ENCODE data around the gene HBQ1. TPM values are rescaled to one million over a fixed set of nuclear protein-coding genes. Genes with fewer than 3 reads are reported as not detected.

The HBQ1 gene
- total RNA-seq, 4 donors from 2014 or later = 1.2 TPM; not detected in 3

DNA sequence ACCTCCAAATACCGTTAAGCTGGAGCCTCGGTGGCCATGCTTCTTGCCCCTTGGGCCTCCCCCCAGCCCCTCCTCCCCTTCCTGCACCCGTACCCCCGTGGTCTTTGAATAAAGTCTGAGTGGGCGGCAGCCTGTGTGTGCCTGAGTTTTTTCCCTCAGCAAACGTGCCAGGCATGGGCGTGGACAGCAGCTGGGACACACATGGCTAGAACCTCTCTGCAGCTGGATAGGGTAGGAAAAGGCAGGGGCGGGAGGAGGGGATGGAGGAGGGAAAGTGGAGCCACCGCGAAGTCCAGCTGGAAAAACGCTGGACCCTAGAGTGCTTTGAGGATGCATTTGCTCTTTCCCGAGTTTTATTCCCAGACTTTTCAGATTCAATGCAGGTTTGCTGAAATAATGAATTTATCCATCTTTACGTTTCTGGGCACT lies 2.9 kb upstream of the HBQ1 start:
- WGBS = 5% methylated on average over 10 of the region's 13 CpGs
- peaks cover 4 to 75% (median 47%) of the 10 kb centered on the region in 4 donors for H3K27me3 ChIP-seq
- DNase-seq (ENCODE audit: extremely low spot score) = no peak
- no peak overlapping the region for H3K27ac ChIP-seq (replicated peaks in 1 of 4)
- intact Hi-C loops (cut with DNase I) = no loop called here
- no peaks in the 10 kb centered on the region for H3K9me3 ChIP-seq
- no peaks in the 10 kb centered on the region for H3K36me3 ChIP-seq
- H3K4me1 ChIP-seq = peaks cover 19 to 31% (median 31%) of the 10 kb centered on the region in 4 donors
- TF ChIP-seq POLR2AphosphoS5 (IDR thresholded peaks at IDR 0.05) (no peak), POLR2A (IDR thresholded peaks at IDR 0.05; ENCODE audit: low read depth) (no peak), EP300 (IDR thresholded peaks at IDR 0.05) (no peak)
- TF ChIP-seq, protein P1, sequence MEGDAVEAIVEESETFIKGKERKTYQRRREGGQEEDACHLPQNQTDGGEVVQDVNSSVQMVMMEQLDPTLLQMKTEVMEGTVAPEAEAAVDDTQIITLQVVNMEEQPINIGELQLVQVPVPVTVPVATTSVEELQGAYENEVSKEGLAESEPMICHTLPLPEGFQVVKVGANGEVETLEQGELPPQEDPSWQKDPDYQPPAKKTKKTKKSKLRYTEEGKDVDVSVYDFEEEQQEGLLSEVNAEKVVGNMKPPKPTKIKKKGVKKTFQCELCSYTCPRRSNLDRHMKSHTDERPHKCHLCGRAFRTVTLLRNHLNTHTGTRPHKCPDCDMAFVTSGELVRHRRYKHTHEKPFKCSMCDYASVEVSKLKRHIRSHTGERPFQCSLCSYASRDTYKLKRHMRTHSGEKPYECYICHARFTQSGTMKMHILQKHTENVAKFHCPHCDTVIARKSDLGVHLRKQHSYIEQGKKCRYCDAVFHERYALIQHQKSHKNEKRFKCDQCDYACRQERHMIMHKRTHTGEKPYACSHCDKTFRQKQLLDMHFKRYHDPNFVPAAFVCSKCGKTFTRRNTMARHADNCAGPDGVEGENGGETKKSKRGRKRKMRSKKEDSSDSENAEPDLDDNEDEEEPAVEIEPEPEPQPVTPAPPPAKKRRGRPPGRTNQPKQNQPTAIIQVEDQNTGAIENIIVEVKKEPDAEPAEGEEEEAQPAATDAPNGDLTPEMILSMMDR (IDR thresholded peaks at IDR 0.05) = no peak
- no peak overlapping the region for H3K4me3 ChIP-seq

DNA sequence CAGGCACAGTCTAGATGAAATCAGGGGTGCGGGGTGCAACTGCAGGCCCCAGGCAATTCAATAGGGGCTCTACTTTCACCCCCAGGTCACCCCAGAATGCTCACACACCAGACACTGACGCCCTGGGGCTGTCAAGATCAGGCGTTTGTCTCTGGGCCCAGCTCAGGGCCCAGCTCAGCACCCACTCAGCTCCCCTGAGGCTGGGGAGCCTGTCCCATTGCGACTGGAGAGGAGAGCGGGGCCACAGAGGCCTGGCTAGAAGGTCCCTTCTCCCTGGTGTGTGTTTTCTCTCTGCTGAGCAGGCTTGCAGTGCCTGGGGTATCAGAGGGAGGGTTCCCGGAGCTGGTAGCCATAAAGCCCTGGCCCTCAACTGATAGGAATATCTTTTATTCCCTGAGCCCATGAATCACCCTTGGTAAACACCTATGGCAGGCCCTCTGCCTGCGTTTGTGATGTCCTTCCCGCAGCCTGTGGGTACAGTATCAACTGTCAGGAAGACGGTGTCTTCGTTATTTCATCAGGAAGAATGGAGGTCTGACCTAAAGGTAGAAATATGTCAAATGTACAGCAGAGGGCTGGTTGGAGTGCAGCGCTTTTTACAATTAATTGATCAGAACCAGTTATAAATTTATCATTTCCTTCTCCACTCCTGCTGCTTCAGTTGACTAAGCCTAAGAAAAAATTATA lies 2.1 kb upstream of the HBQ1 start:
- WGBS = 76% methylated on average over 10 of the region's 11 CpGs
- no peaks in the 10 kb centered on the region for H3K9me3 ChIP-seq
- no peak for DNase-seq (ENCODE audit: extremely low spot score)
- peaks cover 19 to 31% (median 31%) of the 10 kb centered on the region in 4 donors for H3K4me1 ChIP-seq
- no peak for TF ChIP-seq POLR2AphosphoS5 (IDR thresholded peaks at IDR 0.05)
- TF ChIP-seq, protein P1 (IDR thresholded peaks at IDR 0.05) = no peak
- TF ChIP-seq POLR2A (IDR thresholded peaks at IDR 0.05; ENCODE audit: low read depth) = no peak
- no peak for TF ChIP-seq EP300 (IDR thresholded peaks at IDR 0.05)
- no peaks in the 10 kb centered on the region for H3K36me3 ChIP-seq
- no peak overlapping the region for H3K4me3 ChIP-seq
- intact Hi-C loops (cut with DNase I) = no loop called here
- peaks cover 4 to 75% (median 47%) of the 10 kb centered on the region in 4 donors for H3K27me3 ChIP-seq
- H3K27ac ChIP-seq (replicated peaks in 1 of 4) = no peak overlapping the region

DNA sequence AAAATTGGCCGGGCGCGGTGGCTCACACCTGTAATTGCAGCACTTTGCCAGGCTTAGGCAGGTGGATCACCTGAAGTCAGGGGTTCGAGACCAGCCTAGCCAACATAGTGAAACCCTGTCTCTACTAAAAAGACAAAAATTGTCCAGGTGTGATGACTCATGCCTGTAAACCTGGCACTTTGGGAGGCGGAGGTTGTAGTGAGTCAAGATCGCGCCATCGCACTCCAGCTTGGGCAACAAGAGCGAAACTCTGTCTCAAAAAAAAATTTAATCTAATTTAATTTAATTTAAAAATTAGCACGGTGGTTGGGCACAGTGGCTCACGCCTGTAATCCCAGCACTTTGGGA lies 1.6 kb upstream of the HBQ1 start:
- Histone ChIP-seq H3K27ac (replicated peaks in 1 of 4) (no peak overlapping the region), H3K27me3 (peaks cover 4 to 70% (median 47%) of the 10 kb centered on the region in 4 donors), H3K4me3 (no peak overlapping the region), H3K9me3 (no peaks in the 10 kb centered on the region), H3K36me3 (no peaks in the 10 kb centered on the region), H3K4me1 (peaks cover 19 to 31% (median 31%) of the 10 kb centered on the region in 4 donors)
- TF ChIP-seq, protein P1 (IDR thresholded peaks at IDR 0.05) = no peak
- TF ChIP-seq EP300 (IDR thresholded peaks at IDR 0.05) (no peak), POLR2A (IDR thresholded peaks at IDR 0.05; ENCODE audit: low read depth) (no peak), POLR2AphosphoS5 (IDR thresholded peaks at IDR 0.05) (no peak)
- 93% methylated on average over 11 of the region's 11 CpGs for WGBS
- intact Hi-C loops (cut with DNase I) = no loop called here
- DNase-seq (ENCODE audit: extremely low spot score) = no peak

DNA sequence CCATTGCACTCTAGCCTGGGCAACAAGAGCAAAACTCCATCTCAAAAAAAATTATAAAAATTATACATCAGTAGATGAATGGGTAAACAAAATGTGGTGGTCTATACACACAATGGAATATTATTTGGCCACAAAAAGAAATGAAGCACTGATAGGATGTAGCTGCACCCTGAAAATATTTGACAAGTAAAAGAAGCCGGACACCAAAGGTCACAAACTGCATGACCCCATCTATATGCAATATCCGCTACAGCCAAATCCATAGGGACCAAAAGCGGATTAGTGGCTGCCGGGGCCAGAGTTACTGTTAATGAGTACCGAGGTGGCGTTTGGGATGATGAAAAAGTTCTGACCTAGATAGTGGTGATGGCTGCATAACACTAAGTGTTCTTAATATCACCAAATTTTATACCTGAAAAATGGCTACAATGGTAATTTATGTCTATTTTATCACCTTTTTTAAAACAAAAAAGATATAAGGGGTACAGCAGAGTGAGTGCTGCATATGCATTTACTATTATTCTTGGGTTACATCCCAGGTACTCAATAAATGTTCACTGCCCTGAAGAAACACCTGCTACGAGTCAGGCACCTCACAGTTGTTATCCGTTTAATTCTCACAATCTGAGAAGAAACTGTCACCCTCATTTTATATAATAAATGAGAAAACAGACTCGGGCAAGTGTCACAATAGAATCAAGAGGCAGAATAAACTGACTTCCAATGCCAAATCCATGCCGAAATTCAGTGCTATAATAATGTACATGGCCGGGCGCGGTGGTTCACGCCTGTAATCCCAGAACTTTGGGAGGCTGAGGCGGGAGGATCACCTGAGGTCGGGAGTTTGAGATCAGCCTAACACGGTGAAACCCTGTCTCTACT lies 807 bp upstream of the HBQ1 start:
- intact Hi-C loops (cut with DNase I) = loop anchor here (2.0 kb wide), 1 partner anchor 73 kb away; no protein-coding TSS in a partner anchor
- Histone ChIP-seq H3K27me3 (peaks cover 4 to 63% (median 47%) of the 10 kb centered on the region in 4 donors), H3K27ac (replicated peaks in 1 of 4) (no peak overlapping the region), H3K36me3 (no peaks in the 10 kb centered on the region), H3K9me3 (no peaks in the 10 kb centered on the region), H3K4me1 (peaks cover 19 to 31% (median 31%) of the 10 kb centered on the region in 4 donors), H3K4me3 (no peak overlapping the region)
- 82% methylated on average over 17 of the region's 17 CpGs for WGBS
- no peak for DNase-seq (ENCODE audit: extremely low spot score)
- TF ChIP-seq EP300 (IDR thresholded peaks at IDR 0.05) (no peak), POLR2AphosphoS5 (IDR thresholded peaks at IDR 0.05) (no peak), POLR2A (IDR thresholded peaks at IDR 0.05; ENCODE audit: low read depth) (no peak)
- TF ChIP-seq, protein P1 (IDR thresholded peaks at IDR 0.05) = no peak

Measured in esophagus muscularis mucosa (tissue), 4 donors.